GM12874 (cell line): Measurements from ENCODE around the gene LRFN4.

Experiments
- CTCF ChIP-seq: IDR thresholded peaks from 2 replicates; pipeline ENCODE4 v1.5.1; 2011; ENCODE audit warnings: low read depth, mild to moderate bottlenecking, control low read depth, low read length, moderate library complexity; ENCODE audit not compliant: insufficient read depth

LRFN4 gene

GRCh38 chr11:66851698-66852465 is 5.0 kb upstream of the LRFN4 start:
- TF ChIP-seq CTCF: peak; percentile 48

- TF ChIP-seq CTCF: no peak
Measured at GRCh38 chr11:66852466-66853241, 4.2 kb upstream of the LRFN4 start.

GRCh38 chr11:66853242-66854229 is 3.3 kb upstream of the LRFN4 start:
- no peak for TF ChIP-seq CTCF

- TF ChIP-seq CTCF: no peak
Measured at GRCh38 chr11:66854231-66854661, 2.6 kb upstream of the LRFN4 start.

GRCh38 chr11:66854729-66855211 is 2.1 kb upstream of the LRFN4 start:
- TF ChIP-seq CTCF: no peak

- TF ChIP-seq CTCF: no peak
Measured at GRCh38 chr11:66855574-66856495, 1.0 kb upstream of the LRFN4 start.
